ENCODE results near the gene KDM5A.
A peak's percentile ranks its signal among the peaks of the same experiment; 100 is the strongest.

GRCh38 chr12:332581-333205 lies 56.4 kb downstream of the KDM5A start:
- TF ChIP-seq CTCF (IDR thresholded peaks at IDR 0.05; ENCODE audit: extremely low read depth in 1 of 2, insufficient read depth in 1 of 2, low read depth in 1 of 2, low read length in 2 of 2) (no peak), POLR2AphosphoS5 (IDR thresholded peaks at IDR 0.05; ENCODE audit: insufficient read depth, low read depth, low read length) (no peak), MAX (IDR thresholded peaks at IDR 0.05; ENCODE audit: insufficient read depth, insufficient read length) (no peak), MYC (IDR thresholded peaks at IDR 0.05; ENCODE audit: low read depth, low read length) (no peak), POLR2A (IDR thresholded peaks at IDR 0.05; ENCODE audit: low read depth, low read length) (no peak), EZH2 (IDR thresholded peaks at IDR 0.05; ENCODE audit: borderline replicate concordance, low read depth, low read length, severe bottlenecking) (no peak), GATA2 (IDR thresholded peaks at IDR 0.05; ENCODE audit: insufficient read depth, insufficient read length, low read depth, low read length) (peak; percentile 30)

Measured in endothelial cell of umbilical vein (primary cell).